HCT116 (cell line): ENCODE results near the gene PBX3. TPM values are rescaled to one million over a fixed set of nuclear protein-coding genes. Genes with fewer than 3 reads are reported as not detected.

ENCODE experiments used
- ATAC-seq: fragments of 200-7000 bp; cut with Tn5 transposase; 2 replicates; pipeline ENCODE4 v1.9.1; 2020; ENCODE audit warnings: mild to moderate bottlenecking, moderate library complexity
- BruUV-seq: library from RNA; stranded (reverse); fragments of 400-500 nt; replicated peaks from 2 replicates; lab custom pipeline; 2021; lab: Mats Ljungman, UMichigan
- CTCF ChIA-PET: fragments of 300-600 bp; sonication (Branson Sonifier 250); formaldehyde crosslinking; loops from one replicate; lab custom pipeline; 2021; ENCODE audit warnings: antibody characterized with exemption; lab: Charles Lee
- POLR2A ChIA-PET: fragments of 300-600, 350-600 bp; sonication (Branson Sonifier 250); formaldehyde crosslinking; loops from one replicate; lab custom pipeline; 2021; ENCODE audit warnings: antibody characterized with exemption; lab: Charles Lee
- RAD21 ChIA-PET, 2 experiments: fragments of 300-600 bp; sonication (Branson Sonifier 250); formaldehyde crosslinking; loops; one replicate each; lab custom pipeline; 2023; ENCODE audit warnings: low total read pairs in 2 of 2; ENCODE audit not compliant: uncharacterized antibody in 2 of 2, unreplicated experiment in 2 of 2, low non-redundant PET in 1 of 2; lab: Charles Lee
- DNase-seq: peaks from one replicate; pipeline ENCODE4 v3.0.0-alpha.2; 2010; ENCODE audit warnings: low read depth, low spot score
- H2AFZ ChIP-seq: fragments of 200-600 bp; shearing (Covaris generic), sonication (generic); 2 replicates; pipeline ENCODE4 v1.6.1; 2017; ENCODE audit warnings: low read depth, mixed run types, mixed read lengths, antibody characterized with exemption, low read length; ENCODE audit not compliant: poor library complexity, severe bottlenecking
- H3K27ac ChIP-seq: 2 replicates; pipeline ENCODE4 v1.5.1; 2012; ENCODE audit warnings: low read depth, low read length
- H3K27me3 ChIP-seq: fragments of 200-600 bp; sonication (generic); 2 replicates; pipeline ENCODE4 v1.6.1; 2016; ENCODE audit warnings: mixed run types, low read length, mixed read lengths; ENCODE audit not compliant: insufficient read depth
- H3K36me3 ChIP-seq, 2 experiments: fragments of 200-500 bp in 1 of 2; fragments of 200-600 bp in 1 of 2; sonication (Bioruptor generic) in 1 of 2; sonication (generic) in 1 of 2; 2 replicates each; pipeline versions ENCODE4 v1.5.1 to v1.6.1; 2014 to 2016; ENCODE audit warnings: low read length in 2 of 2, inconsistent platforms in 1 of 2, mixed read lengths in 1 of 2, mixed run types in 1 of 2; ENCODE audit not compliant: insufficient read depth in 2 of 2, control insufficient read depth in 1 of 2
- H3K4me1 ChIP-seq, 2 experiments: fragments of 200-600 bp in 1 of 2; sonication (generic) in 1 of 2; 2 replicates each; pipeline versions ENCODE4 v1.5.1 to v1.6.1; 2012 to 2017; ENCODE audit warnings: low read length in 2 of 2, inconsistent platforms in 1 of 2, mild to moderate bottlenecking in 1 of 2, mixed read lengths in 1 of 2, mixed run types in 1 of 2, moderate library complexity in 1 of 2; ENCODE audit not compliant: insufficient read depth in 2 of 2, control insufficient read depth in 1 of 2
- H3K4me2 ChIP-seq: fragments of 200-600 bp; sonication (generic); 2 replicates; pipeline ENCODE4 v1.6.1; 2017; ENCODE audit warnings: mixed run types, low read length, mixed read lengths
- H3K4me3 ChIP-seq, 2 experiments: fragments of 200-600 bp in 1 of 2; sonication (generic) in 1 of 2; replicated peaks in 1 of 2; 2 replicates each; pipeline ENCODE4 v1.5.1; 2011 to 2016; ENCODE audit warnings: low read length in 2 of 2, control low read depth in 1 of 2, low read depth in 1 of 2, mild to moderate bottlenecking in 1 of 2, mixed read lengths in 1 of 2, mixed run types in 1 of 2
- H3K79me2 ChIP-seq: fragments of 200-600 bp; sonication (generic); 2 replicates; pipeline ENCODE4 v1.6.1; 2017; ENCODE audit warnings: mild to moderate bottlenecking, mixed run types, low read length, moderate library complexity, mixed read lengths; ENCODE audit not compliant: insufficient read depth
- H3K9ac ChIP-seq: fragments of 200-600 bp; sonication (generic); 2 replicates; pipeline ENCODE4 v1.6.1; 2016; ENCODE audit warnings: low read length, mixed read lengths
- H3K9me2 ChIP-seq: fragments of 200-600 bp; sonication (generic), shearing (Covaris generic); 2 replicates; pipeline ENCODE4 v1.6.1; 2017; ENCODE audit warnings: mixed run types, mild to moderate bottlenecking, moderate library complexity; ENCODE audit not compliant: insufficient read depth
- H3K9me3 ChIP-seq, 2 experiments: fragments of 200-500 bp in 1 of 2; fragments of 200-600 bp in 1 of 2; sonication (Bioruptor generic) in 1 of 2; sonication (generic) in 1 of 2; 2 replicates each; pipeline ENCODE4 v1.6.1; 2014 to 2017; ENCODE audit warnings: low read length in 2 of 2, mixed read lengths in 2 of 2, inconsistent platforms in 1 of 2, low read depth in 1 of 2, mild to moderate bottlenecking in 1 of 2, mixed run types in 1 of 2, moderate library complexity in 1 of 2; ENCODE audit not compliant: control insufficient read depth in 1 of 2, insufficient read depth in 1 of 2
- H4K20me1 ChIP-seq: fragments of 200-600 bp; sonication (generic), shearing (Covaris generic); 2 replicates; pipeline ENCODE4 v1.6.1; 2017; ENCODE audit warnings: mixed run types, mild to moderate bottlenecking, moderate library complexity; ENCODE audit not compliant: insufficient read depth
- CBX3 ChIP-seq: IDR thresholded peaks from 2 replicates; pipeline ENCODE4 v1.6.1; 2012; ENCODE audit warnings: low read depth
- CEBPB ChIP-seq: IDR thresholded peaks from 2 replicates; pipeline ENCODE4 v1.6.1; 2012; ENCODE audit warnings: low read depth
- EGR1 ChIP-seq: IDR thresholded peaks from 2 replicates; pipeline ENCODE4 v1.6.1; 2012; ENCODE audit warnings: low read depth
- EZH2 ChIP-seq: fragments of 200-600 bp; sonication (generic); IDR thresholded peaks from 2 replicates; pipeline ENCODE4 v1.6.1; 2017; ENCODE audit warnings: antibody characterized with exemption, mixed run types
- EZH2phosphoT487 ChIP-seq: fragments of 200-600 bp; IDR thresholded peaks from 2 replicates; pipeline ENCODE4 v1.6.1; 2018; ENCODE audit warnings: antibody characterized with exemption, borderline replicate concordance
- FOSL1 ChIP-seq: IDR thresholded peaks from 2 replicates; pipeline ENCODE4 v1.6.1; 2012; ENCODE audit warnings: low read depth
- JUND ChIP-seq: IDR thresholded peaks from 2 replicates; pipeline ENCODE4 v1.6.1; 2012
- RAD21 ChIP-seq: IDR thresholded peaks from 2 replicates; pipeline ENCODE4 v1.6.1; 2012; ENCODE audit warnings: low read depth, mild to moderate bottlenecking
- SIN3A ChIP-seq: IDR thresholded peaks from 2 replicates; pipeline ENCODE4 v1.6.1; 2012; ENCODE audit warnings: low read depth
- TCF7L2 ChIP-seq: IDR thresholded peaks from 2 replicates; pipeline ENCODE4 v1.7.0; 2011; ENCODE audit warnings: borderline replicate concordance, inconsistent platforms; ENCODE audit not compliant: insufficient read depth, insufficient read length; ENCODE audit errors: extremely low read depth
- YY1 ChIP-seq: IDR thresholded peaks from 2 replicates; pipeline ENCODE4 v1.6.1; 2011; ENCODE audit warnings: low read length, low read depth, moderate library complexity, mild to moderate bottlenecking; ENCODE audit not compliant: insufficient replicate concordance; ENCODE audit errors: extremely low read depth
- ZNF274 ChIP-seq: fragments of 200-500 bp; sonication (Bioruptor generic); IDR thresholded peaks from 2 replicates; pipeline ENCODE4 v1.6.1; 2014; ENCODE audit warnings: mild to moderate bottlenecking, low read depth, low read length, inconsistent platforms
- intact Hi-C: fragments of 100-400 bp; cut with micrococcal nuclease; formaldehyde crosslinking; loops from 2 replicates; pipeline ENCODE4 v1.10.0; 2022
- total RNA-seq: library from RNA; stranded (reverse); gene quantifications from one replicate; pipeline ENCODE4 v1.2.1, GENCODE V29; 2021; ENCODE audit not compliant: unreplicated experiment
- TF ChIP-seq, protein P1 (sequence below): IDR thresholded peaks from 2 replicates; pipeline ENCODE4 v1.6.1; 2012
- TF ChIP-seq, protein P2 (sequence below): IDR thresholded peaks from 2 replicates; pipeline ENCODE4 v1.6.1; 2011; ENCODE audit warnings: mild to moderate bottlenecking, low read length, moderate library complexity; ENCODE audit not compliant: insufficient replicate concordance; ENCODE audit errors: extremely low read depth

Gene PBX3
- total RNA-seq, 1 experiment from 2014 or later = 13.5 TPM

DNA sequence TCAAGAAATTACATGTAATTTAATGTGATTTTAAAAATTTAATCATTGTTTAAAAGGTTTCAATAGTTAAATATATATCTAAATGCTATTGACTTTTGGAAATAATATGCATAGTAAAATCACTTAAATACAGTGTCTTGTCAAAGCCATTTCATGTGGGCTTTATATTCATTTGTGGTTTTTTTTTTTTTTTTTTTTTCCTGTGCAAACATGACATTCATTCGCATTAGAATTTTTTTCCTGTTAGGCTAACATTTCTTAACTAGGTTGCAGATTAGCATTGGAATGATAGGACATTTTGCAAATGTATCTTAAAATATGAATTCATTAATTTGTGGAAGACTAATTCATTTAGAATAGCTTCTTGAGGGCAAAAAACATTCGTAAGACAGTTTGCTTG, 149.8 kb downstream of the PBX3 start:
- Histone ChIP-seq H3K27ac (no peak overlapping the region), H3K9me3 (no peaks in the 10 kb centered on the region), H3K4me1 (no peaks in the 10 kb centered on the region), H3K9me2 (no peaks in the 10 kb centered on the region), H3K4me3 (no peak overlapping the region), H2AFZ (no peak overlapping the region), H4K20me1 (no peaks in the 10 kb centered on the region), H3K4me2 (no peak overlapping the region), H3K36me3 (no peaks in the 10 kb centered on the region), H3K27me3 (no peaks in the 10 kb centered on the region), H3K79me2 (no peaks in the 10 kb centered on the region), H3K9ac (no peak overlapping the region)
- RAD21 ChIA-PET = no interaction called here
- POLR2A ChIA-PET = no interaction called here
- CTCF ChIA-PET = no interaction called here
- intact Hi-C loops = no loop called here
- no peak for DNase-seq
- no peak for ATAC-seq
- BruUV-seq = no TSS peak
- TF ChIP-seq FOSL1 (no peak), YY1 (no peak), EGR1 (no peak), EZH2 (no peak), SIN3A (no peak), CEBPB (no peak), TCF7L2 (no peak), ZNF274 (no peak), CBX3 (no peak), RAD21 (no peak), EZH2phosphoT487 (no peak), JUND (no peak)
- TF ChIP-seq, protein P1, sequence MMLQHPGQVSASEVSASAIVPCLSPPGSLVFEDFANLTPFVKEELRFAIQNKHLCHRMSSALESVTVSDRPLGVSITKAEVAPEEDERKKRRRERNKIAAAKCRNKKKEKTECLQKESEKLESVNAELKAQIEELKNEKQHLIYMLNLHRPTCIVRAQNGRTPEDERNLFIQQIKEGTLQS = no peak
- TF ChIP-seq, protein P2, sequence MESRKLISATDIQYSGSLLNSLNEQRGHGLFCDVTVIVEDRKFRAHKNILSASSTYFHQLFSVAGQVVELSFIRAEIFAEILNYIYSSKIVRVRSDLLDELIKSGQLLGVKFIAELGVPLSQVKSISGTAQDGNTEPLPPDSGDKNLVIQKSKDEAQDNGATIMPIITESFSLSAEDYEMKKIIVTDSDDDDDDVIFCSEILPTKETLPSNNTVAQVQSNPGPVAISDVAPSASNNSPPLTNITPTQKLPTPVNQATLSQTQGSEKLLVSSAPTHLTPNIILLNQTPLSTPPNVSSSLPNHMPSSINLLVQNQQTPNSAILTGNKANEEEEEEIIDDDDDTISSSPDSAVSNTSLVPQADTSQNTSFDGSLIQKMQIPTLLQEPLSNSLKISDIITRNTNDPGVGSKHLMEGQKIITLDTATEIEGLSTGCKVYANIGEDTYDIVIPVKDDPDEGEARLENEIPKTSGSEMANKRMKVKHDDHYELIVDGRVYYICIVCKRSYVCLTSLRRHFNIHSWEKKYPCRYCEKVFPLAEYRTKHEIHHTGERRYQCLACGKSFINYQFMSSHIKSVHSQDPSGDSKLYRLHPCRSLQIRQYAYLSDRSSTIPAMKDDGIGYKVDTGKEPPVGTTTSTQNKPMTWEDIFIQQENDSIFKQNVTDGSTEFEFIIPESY = no peak
